PC-9 (cell line): ENCODE data around the gene LIPH.

ENCODE experiments used
- EZH2 ChIP-seq: fragments of 200-600 bp; sonication (generic); IDR thresholded peaks from 2 replicates; pipeline ENCODE4 v1.8.0; 2017; ENCODE audit warnings: antibody characterized with exemption, low read depth
- TF ChIP-seq, protein P1 (sequence below): fragments of 200-600 bp; sonication (generic); conservative IDR thresholded peaks from 2 replicates; pipeline ENCODE4 v1.6.1; 2017; ENCODE audit warnings: mixed run types, antibody characterized with exemption, mild to moderate bottlenecking, moderate library complexity

DNA sequence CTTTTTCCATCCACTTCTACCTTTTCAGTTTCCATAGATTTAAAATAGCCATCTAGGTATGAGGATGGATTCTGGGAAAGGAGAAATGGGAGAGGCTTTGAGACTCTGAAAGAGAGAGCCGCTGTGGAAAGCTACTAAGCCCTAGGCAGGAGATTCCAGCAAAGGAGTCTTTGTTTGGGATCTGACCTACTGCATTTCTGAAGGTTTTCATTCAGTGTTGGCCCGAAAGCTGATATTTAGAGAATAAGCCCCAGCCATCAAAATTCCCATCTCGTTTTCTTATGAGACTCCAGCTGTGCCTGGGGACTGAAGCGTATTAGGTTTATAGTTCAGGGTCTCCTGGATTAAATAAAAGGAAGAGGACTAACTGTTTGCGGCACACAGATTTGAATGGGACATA lies 19.5 kb downstream of the LIPH start:
- TF ChIP-seq, protein P1, sequence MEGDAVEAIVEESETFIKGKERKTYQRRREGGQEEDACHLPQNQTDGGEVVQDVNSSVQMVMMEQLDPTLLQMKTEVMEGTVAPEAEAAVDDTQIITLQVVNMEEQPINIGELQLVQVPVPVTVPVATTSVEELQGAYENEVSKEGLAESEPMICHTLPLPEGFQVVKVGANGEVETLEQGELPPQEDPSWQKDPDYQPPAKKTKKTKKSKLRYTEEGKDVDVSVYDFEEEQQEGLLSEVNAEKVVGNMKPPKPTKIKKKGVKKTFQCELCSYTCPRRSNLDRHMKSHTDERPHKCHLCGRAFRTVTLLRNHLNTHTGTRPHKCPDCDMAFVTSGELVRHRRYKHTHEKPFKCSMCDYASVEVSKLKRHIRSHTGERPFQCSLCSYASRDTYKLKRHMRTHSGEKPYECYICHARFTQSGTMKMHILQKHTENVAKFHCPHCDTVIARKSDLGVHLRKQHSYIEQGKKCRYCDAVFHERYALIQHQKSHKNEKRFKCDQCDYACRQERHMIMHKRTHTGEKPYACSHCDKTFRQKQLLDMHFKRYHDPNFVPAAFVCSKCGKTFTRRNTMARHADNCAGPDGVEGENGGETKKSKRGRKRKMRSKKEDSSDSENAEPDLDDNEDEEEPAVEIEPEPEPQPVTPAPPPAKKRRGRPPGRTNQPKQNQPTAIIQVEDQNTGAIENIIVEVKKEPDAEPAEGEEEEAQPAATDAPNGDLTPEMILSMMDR, result no peak
- TF ChIP-seq EZH2, result no peak
